ENCODE data around the gene ABCC9. TPM values are rescaled to one million over a fixed set of nuclear protein-coding genes. Genes with fewer than 3 reads are reported as not detected.

The ABCC9 gene
- total RNA-seq, 1 experiment from 2014 or later: 0.07 TPM

- ChIA-PET POLR2A (ENCODE audit: unreplicated experiment) (no interaction called here), CTCF (no interaction called here)
- H2AFZ ChIP-seq: no peak overlapping the region
- H3K27me3 ChIP-seq (ENCODE audit: insufficient read depth, low read depth): no peaks in the 10 kb centered on the region
- no TSS peak for BruUV-seq (replicated peaks)
- H3F3A ChIP-seq (ENCODE audit: insufficient read depth, low read depth): no peaks in the 10 kb centered on the region
- no peaks in the 10 kb centered on the region for H3K36me3 ChIP-seq (ENCODE audit: low read depth)
- no peaks in the 10 kb centered on the region for H3K79me2 ChIP-seq (ENCODE audit: low read depth)
- no peak overlapping the region for H3K4me2 ChIP-seq
- no peak for TF ChIP-seq CTCF (conservative IDR thresholded peaks at IDR 0.05)
- no peak for TF ChIP-seq EZH2 (IDR thresholded peaks at IDR 0.05; ENCODE audit: low read depth)
- DNase-seq: no peak
- H3K9me3 ChIP-seq (ENCODE audit: insufficient read depth, low read depth): no peaks in the 10 kb centered on the region
- intact Hi-C loops (cut with micrococcal nuclease; ENCODE audit: unreplicated experiment): no loop called here
- H4K20me1 ChIP-seq (ENCODE audit: insufficient read depth): no peaks in the 10 kb centered on the region
- no peaks in the 10 kb centered on the region for H3K4me1 ChIP-seq (replicated peaks; ENCODE audit: insufficient read depth)
- H3K27ac ChIP-seq: no peak overlapping the region
- H3K4me3 ChIP-seq: no peak overlapping the region
- H3K9me2 ChIP-seq (ENCODE audit: insufficient read depth): no peaks in the 10 kb centered on the region
Measured at GRCh38 chr12:21973221-21973620, 32.0 kb upstream of the ABCC9 start.

GRCh38 chr12:21972055-21972454, 30.8 kb upstream of the ABCC9 start:
- Histone ChIP-seq H3K36me3 (ENCODE audit: low read depth) (no peaks in the 10 kb centered on the region), H3K4me1 (replicated peaks; ENCODE audit: insufficient read depth) (no peaks in the 10 kb centered on the region), H3K4me2 (no peak overlapping the region), H3K27me3 (ENCODE audit: insufficient read depth, low read depth) (no peaks in the 10 kb centered on the region), H4K20me1 (ENCODE audit: insufficient read depth) (no peaks in the 10 kb centered on the region), H3K27ac (no peak overlapping the region), H3K4me3 (no peak overlapping the region), H2AFZ (no peak overlapping the region), H3F3A (ENCODE audit: insufficient read depth, low read depth) (no peaks in the 10 kb centered on the region), H3K9me2 (ENCODE audit: insufficient read depth) (no peaks in the 10 kb centered on the region), H3K9me3 (ENCODE audit: insufficient read depth, low read depth) (no peaks in the 10 kb centered on the region), H3K79me2 (ENCODE audit: low read depth) (no peaks in the 10 kb centered on the region)
- no peak for DNase-seq
- intact Hi-C loops (cut with micrococcal nuclease; ENCODE audit: unreplicated experiment): no loop called here
- no TSS peak for BruUV-seq (replicated peaks)
- ChIA-PET POLR2A (ENCODE audit: unreplicated experiment) (no interaction called here), CTCF (interaction anchor here (0.6 kb wide), 1 partner anchor 274 kb away, joined by 3 read pairs; no protein-coding TSS in a partner anchor)
- TF ChIP-seq CTCF (conservative IDR thresholded peaks at IDR 0.05): no peak
- no peak for TF ChIP-seq EZH2 (IDR thresholded peaks at IDR 0.05; ENCODE audit: low read depth)

- H4K20me1 ChIP-seq (ENCODE audit: insufficient read depth): no peaks in the 10 kb centered on the region
- H3F3A ChIP-seq (ENCODE audit: insufficient read depth, low read depth): no peaks in the 10 kb centered on the region
- TF ChIP-seq EZH2 (IDR thresholded peaks at IDR 0.05; ENCODE audit: low read depth) (no peak), CTCF (conservative IDR thresholded peaks at IDR 0.05) (no peak)
- H3K36me3 ChIP-seq (ENCODE audit: low read depth): no peaks in the 10 kb centered on the region
- CTCF ChIA-PET: interaction anchor here (0.6 kb wide), 1 partner anchor 273 kb away, joined by 3 read pairs; no protein-coding TSS in a partner anchor
- no peak overlapping the region for H3K27ac ChIP-seq
- BruUV-seq (replicated peaks): no TSS peak
- POLR2A ChIA-PET (ENCODE audit: unreplicated experiment): no interaction called here
- DNase-seq: no peak
- H3K4me2 ChIP-seq: no peak overlapping the region
- H3K27me3 ChIP-seq (ENCODE audit: insufficient read depth, low read depth): no peaks in the 10 kb centered on the region
- intact Hi-C loops (cut with micrococcal nuclease; ENCODE audit: unreplicated experiment): no loop called here
- no peaks in the 10 kb centered on the region for H3K79me2 ChIP-seq (ENCODE audit: low read depth)
- no peak overlapping the region for H2AFZ ChIP-seq
- H3K9me3 ChIP-seq (ENCODE audit: insufficient read depth, low read depth): no peaks in the 10 kb centered on the region
- H3K4me1 ChIP-seq (replicated peaks; ENCODE audit: insufficient read depth): no peaks in the 10 kb centered on the region
- H3K9me2 ChIP-seq (ENCODE audit: insufficient read depth): no peaks in the 10 kb centered on the region
- H3K4me3 ChIP-seq: no peak overlapping the region
Measured at GRCh38 chr12:21971344-21971743, 30.1 kb upstream of the ABCC9 start.
